AG10803 (cell line): ENCODE results near the gene PEX14.

Source experiments
- DNase-seq: peaks from one replicate; pipeline ENCODE4 v3.0.0; 2010; ENCODE audit warnings: low read depth
- H3K4me3 ChIP-seq: 2 replicates; pipeline ENCODE4 v1.5.1; 2011; ENCODE audit warnings: mild to moderate bottlenecking, low read length, control low read depth
- CTCF ChIP-seq: conservative IDR thresholded peaks from 2 replicates; pipeline ENCODE4 v1.5.1; 2011; ENCODE audit warnings: mild to moderate bottlenecking, low read length, control low read depth, inconsistent platforms

The PEX14 gene

GRCh38 chr1:10677491-10678391 lies 203.0 kb downstream of the PEX14 start:
- TF ChIP-seq CTCF = no peak
- DNase-seq = no peak
- H3K4me3 ChIP-seq = no peak overlapping the region

- no peak for TF ChIP-seq CTCF
- no peak overlapping the region for H3K4me3 ChIP-seq
- no peak for DNase-seq
These were observed 203.7 kb downstream of the PEX14 start for GRCh38 chr1:10678402-10678801.

DNA sequence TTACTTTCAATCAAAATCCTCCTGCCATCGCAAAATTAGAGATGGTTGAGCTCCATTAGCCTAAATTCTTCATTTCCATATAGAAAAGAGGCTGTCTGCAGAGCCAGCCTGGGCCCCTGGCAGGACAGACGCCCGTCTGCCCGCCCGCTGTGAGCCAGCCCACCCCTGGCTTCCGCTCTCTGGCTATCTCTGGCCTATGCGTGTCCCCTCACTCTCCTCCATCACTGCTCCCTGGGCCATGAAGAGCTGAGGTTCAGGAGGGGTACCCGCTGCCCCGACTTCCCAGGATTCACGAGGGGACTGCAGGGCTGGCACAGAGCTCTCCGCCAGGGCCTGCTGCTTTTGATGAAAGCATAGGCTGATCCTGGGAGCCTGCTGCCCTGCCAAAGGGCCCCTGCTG lies 204.1 kb downstream of the PEX14 start:
- TF ChIP-seq CTCF = no peak
- no peak overlapping the region for H3K4me3 ChIP-seq

DNA sequence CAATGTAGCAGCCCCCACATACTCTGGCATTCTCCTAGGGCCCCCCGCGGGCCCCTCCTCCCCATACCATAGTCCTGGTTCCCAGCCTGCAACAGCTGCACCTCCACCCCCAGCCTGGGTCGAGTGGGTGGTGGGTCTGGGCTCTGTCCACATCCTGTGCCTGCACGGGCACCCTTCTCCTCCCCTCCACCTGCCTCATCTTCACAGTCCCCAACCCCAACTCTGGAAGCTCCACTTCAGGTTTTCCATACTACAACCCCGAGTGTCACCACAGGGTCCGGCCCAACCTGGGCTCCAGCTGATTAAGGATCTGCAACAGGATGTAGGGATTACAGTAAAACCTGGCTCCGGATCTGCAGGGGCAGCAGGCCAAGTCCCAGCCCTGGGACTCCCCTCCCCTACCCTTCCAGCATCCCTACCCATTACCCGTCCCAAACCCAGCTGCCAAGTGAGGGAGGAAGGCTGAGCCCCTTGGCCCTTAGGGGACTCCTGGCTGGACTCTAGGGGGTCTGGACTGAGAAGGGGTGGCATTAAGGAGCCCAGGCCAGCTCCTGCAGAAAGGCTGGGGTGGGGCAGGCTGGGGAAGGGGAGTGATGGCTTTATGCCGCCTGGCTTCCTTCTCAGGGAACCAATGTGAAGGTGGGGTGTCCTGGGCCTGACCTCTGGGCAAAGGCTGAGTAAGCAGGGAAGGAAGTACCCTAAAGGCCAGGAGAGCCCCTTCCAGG lies 204.9 kb downstream of the PEX14 start:
- DNase-seq = peak; percentile 46
- no peak for TF ChIP-seq CTCF
- H3K4me3 ChIP-seq = no peak overlapping the region

More for the DNA sequence above, 204.1 kb downstream of the PEX14 start:
- no peak for DNase-seq
